HG02759 (cell line): ENCODE data around the gene CPEB3.

Experiments used
- ATAC-seq: cut with Tn5 transposase; IDR thresholded peaks from one replicate; pipeline ENCODE4 v1.9.1; 2021; ENCODE audit warnings: mild to moderate bottlenecking, moderate library complexity; ENCODE audit not compliant: unreplicated experiment

Gene CPEB3

GRCh38 chr10:92110039-92110794, 180.7 kb downstream of the CPEB3 start:
- ATAC-seq, result no peak

GRCh38 chr10:92108747-92109146, 182.1 kb downstream of the CPEB3 start:
- ATAC-seq, result no peak

- no peak for ATAC-seq
These were observed 182.8 kb downstream of the CPEB3 start for GRCh38 chr10:92108120-92108519.

GRCh38 chr10:92103376-92104090, 187.3 kb downstream of the CPEB3 start:
- no peak for ATAC-seq

GRCh38 chr10:92102601-92103213, 188.2 kb downstream of the CPEB3 start:
- no peak for ATAC-seq

- ATAC-seq, result no peak
These were observed 195.9 kb downstream of the CPEB3 start for GRCh38 chr10:92094960-92095359.

- ATAC-seq, result peak; percentile 54
These were observed 198.9 kb downstream of the CPEB3 start for GRCh38 chr10:92091965-92092364.

- peak; percentile 94 for ATAC-seq
These were observed 203.0 kb downstream of the CPEB3 start for GRCh38 chr10:92087750-92088395.

DNA sequence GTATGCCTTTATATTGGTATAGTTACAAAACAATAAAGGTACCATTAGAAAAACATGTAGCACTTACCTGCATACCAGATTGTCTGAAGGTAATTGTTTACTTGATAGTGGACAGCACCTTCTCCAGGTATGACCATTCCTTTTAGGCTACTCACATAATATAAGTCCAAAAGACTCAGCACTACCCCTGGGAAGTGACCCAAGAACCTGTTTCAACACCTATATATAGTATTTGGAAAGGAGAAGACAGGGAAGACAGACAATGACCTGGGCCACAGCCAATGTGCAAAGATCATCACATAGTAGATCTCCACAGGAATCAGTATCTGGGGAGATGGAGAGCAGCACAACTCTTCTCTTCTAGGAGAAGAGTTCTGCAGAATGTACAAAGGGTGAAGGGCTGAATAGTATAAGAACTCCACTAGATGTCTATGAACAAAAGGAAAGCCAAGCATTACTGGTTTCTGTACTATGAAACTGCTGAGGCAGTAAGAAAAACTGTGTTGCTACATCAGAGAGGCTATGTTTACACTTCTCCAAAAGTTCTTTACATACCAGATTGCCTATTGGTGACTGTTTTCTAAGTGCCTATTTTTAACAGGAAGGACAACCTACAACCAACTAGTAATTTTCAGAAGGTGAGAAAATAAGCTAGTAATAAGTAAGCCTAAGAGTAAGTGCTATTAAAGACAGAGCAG, 208.1 kb downstream of the CPEB3 start:
- ATAC-seq, result no peak

DNA sequence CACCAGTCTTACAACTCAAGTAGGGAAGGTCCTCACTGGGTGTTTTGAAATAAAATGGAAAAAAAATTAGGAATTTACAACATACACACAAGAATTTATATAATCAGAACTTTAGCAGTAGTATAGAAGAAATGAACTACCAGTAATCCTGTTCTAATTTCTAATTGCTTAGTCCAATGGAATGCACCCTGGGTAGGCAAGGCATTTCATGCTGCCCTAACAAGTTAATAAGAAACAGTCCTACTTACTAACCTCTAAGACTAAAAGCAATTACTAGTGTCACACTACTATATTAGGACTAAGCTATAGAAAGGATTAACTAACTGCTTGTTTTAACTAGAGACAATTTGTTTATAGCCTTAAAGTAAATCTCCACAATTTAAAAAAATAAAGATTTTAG, 209.2 kb downstream of the CPEB3 start:
- ATAC-seq, result no peak

- ATAC-seq, result no peak
These were observed 210.6 kb downstream of the CPEB3 start for GRCh38 chr10:92080244-92080643.

DNA sequence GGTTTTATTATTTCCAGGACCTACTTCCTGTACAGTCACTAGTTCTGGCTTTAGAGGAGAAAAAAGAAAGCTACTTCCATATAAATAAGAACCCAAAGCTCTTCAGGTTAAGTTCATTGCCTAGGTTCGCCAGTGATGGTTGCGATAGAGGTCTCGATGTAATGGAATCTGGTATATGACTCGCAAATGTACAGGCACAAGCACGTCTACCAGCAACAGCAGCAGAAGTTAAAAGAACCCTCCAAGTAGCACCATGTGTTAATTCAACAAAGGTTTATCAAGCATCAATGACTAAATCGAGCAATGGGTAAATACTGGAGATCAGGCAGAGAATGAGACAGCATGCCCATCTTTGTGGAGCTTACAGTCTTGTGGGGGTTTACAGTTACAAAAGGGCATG, 211.9 kb downstream of the CPEB3 start:
- ATAC-seq, result no peak

- no peak for ATAC-seq
These were observed 214.2 kb downstream of the CPEB3 start for GRCh38 chr10:92076722-92077121.

DNA sequence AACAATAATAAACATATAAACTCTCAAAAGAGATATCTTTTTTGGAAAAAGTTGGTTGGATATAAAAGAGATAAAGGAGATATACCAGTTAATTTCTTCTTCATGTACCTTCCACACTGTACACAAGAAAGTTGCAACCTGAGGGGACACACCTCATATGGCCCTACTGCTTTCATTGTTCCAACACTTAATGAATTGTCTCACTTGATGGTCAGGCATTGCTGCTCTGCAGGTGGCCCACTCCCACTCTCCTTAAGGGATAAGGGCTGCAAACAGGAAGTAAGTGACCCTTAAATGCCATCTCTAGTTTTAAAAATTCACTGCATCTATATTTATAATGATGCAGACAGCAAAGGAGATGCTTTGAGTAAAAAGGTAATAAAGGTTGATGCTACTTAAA, 215.0 kb downstream of the CPEB3 start:
- no peak for ATAC-seq

DNA sequence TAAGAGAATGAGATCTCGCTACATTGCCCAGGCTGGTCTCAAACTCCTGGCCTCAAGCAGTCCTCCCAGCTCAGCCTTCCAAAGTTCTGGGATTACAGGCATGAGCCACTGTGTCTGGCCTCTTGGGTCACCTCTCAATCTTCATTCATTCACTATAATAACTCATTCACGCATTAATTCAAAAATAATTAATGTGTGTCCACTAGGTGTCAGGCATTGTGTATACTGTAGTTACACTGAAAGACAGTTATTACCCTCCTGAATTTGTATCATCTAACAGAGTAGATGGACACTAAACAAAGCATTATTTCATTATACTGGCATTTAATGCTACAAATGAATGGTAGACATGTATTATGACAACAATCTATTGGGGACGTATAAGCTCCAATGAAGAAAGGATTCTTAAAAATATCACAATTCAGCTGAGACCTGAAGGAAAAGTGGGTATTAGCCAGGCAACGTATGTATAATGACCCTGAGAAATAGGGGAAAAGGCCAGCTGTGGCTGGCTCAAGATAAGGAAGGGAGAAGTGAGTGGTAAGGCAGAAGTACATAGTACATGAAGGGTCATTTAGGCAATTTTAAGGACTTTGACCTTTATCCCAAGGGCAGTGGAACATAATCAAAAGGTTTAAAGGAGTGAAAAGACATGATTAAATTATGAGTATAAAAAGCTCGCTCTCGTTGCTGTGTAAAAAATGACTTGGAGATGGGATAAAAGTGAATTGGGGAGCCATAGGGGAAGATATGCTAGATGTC, 216.6 kb downstream of the CPEB3 start:
- no peak for ATAC-seq

DNA sequence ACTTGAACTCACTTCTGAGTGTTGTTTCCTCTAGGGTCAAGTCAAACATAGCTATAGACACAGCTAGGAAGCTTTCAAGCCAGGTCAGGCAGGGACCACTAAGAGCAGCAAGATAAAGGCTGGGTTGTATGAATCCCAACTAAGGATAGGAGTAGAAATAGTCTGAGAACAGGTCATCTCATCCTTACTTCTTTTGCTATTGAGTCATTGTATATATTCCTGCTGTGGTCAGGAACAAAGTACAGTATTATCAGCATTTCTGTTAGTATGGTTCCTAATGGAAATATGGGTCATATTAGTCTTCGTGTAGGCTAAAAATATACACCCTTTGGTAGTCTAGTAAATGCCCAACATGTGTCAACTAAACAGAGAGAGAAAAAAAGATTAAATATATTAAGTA, 222.0 kb downstream of the CPEB3 start:
- ATAC-seq, result no peak

DNA sequence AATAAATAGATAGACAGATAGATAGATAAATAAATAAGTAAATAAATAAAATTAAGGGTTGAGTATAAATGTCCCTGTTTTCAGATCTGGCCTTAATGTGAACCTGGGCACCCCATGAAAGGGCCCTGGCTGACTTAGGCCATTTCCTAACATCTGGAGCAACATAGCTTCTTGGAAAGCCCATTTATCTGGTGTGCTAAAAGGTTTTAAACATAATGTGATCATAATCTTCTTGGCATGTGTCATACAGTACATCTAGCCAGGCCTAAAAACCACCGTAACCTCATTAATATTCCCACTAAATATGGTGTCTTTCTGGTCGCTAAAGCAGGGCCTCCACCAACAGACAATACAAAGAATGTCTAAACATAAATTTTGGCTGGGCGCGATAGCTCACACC, 224.5 kb downstream of the CPEB3 start:
- no peak for ATAC-seq

- no peak for ATAC-seq
These were observed 226.4 kb downstream of the CPEB3 start for GRCh38 chr10:92064506-92064905.

GRCh38 chr10:92062273-92062672, 228.6 kb downstream of the CPEB3 start:
- ATAC-seq, result no peak

DNA sequence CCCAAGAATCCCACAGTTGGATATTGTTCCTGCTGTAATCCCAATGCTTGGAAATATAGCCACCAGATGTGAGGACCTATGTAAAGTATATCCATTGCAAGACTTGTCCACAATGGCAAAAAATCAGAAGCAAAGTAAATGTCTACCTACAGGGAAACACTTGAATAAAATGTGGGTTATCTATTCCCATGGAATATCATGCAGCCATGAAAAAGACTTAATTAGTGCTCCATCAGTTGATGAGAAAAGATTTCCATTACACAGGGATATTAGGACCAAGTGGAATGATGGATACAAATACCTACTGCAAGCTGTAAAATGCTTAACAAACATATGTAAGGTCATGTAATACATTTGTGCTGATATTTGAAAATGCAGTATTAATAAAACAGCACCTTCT, 236.1 kb downstream of the CPEB3 start:
- no peak for ATAC-seq
